GM18858 (cell line): Measurements from ENCODE around the gene CBLB.

ENCODE experiments used
- ATAC-seq: cut with Tn5 transposase; IDR thresholded peaks from one replicate; pipeline ENCODE4 v1.9.1; 2021; ENCODE audit not compliant: unreplicated experiment

The CBLB gene

DNA sequence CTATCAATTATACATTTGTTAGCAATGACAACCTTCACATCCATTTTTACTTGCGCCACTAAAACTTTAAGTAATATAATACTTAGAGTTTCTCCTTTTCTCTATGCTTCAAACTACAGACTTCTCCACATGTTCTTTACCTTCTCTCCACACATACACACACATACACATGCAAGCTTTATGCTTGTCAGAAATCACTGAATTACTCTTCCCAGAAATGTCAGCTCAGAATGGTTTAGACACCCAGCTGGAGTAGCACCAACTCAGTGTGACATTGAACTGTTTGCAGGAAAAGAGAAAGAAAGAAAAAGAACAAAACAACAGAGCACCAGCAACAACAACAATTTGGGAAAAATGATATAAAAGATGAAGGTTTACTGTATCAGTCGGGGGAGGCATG is 20.9 kb downstream of the CBLB start:
- no peak for ATAC-seq

DNA sequence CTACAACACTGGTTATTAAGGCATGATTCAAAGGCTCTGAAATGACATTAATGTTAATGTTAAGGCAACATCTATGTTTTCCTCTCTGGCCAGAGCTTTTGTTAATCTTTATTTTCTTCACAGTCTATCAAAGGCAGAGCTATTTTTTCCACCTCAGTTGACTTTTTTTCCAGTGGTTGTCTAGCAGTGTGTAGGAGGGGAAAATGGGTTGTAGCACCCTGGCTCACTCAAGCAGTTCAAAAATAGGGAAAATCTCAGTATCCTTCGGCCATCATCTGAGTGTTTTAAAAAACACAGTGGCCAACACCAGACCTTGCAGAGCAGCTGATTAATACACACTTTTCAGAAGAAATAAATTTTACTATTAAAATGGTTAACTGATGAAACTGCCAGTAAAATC is 21.4 kb downstream of the CBLB start:
- no peak for ATAC-seq

DNA sequence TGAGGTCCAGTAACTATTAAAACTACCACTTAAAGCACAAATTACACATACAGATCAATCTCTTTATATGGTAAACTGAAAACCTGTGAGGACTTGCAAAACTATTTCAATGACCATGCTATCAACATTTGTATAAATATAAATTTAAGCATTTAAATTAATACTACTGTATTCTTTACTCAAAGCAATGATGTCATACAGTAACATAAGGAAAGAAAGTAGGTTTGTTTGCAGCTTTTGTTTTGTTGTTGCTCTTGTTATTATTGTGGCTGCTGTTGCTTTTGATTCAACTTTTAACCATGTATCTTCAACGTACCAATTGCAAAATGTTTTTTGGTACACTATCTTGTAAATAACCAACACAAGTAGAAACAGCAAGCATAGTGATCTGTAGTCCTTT is 22.0 kb downstream of the CBLB start:
- no peak for ATAC-seq

DNA sequence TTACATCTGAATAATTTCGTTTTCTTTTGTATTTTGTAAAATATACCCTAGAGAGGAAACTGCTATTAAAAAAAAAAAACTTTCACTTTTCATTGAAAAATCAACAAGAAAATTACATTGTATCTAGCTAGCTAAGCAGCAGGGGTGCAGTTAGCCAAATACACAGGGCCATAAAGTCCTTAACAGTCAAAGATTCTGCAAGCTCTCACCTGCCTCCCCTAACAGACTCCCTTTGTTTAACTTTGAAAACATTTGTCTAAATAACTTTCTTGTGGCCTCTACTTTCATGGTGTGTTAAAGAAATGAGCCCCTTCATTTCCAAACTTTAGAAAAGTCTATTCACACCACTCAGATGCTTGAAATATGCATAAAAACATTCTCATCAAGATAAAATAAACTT is 23.3 kb downstream of the CBLB start:
- ATAC-seq = no peak

DNA sequence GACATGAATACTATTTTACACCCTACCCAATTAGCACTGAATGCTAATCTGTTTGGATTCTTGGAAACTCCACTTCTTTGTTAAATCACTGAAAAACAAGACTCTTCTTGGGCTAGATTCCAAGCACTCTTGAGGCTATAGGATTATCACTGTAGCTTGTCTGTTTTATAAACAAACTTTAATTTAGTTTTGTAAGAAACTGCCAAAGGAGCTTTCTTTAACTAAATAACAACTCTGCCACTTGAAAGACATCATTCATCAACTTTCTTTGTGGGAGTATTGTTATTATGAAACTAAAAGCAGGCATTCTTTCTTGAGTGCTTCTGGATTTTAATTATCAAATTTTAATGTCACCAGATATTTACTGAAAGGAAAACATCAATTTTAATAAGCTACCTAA is 24.1 kb downstream of the CBLB start:
- no peak for ATAC-seq

DNA sequence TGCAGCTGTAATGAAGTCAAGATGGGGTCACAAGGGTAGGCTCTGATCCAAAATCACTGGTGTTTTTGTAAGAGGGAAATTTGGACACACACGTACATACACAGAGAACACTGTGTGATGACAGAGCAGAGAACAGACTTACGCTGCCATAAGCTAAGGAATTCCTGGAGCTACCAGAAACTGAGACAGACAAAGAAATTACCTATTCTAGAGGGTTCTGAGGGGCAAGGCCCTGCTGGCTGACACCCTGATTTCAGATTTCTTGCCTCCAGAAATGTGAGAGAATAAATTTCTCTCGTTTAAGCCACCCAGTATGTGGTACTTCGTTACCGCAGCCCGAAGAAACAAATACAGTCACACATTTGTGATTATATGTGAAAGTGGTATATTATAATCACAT is 24.8 kb downstream of the CBLB start:
- no peak for ATAC-seq

DNA sequence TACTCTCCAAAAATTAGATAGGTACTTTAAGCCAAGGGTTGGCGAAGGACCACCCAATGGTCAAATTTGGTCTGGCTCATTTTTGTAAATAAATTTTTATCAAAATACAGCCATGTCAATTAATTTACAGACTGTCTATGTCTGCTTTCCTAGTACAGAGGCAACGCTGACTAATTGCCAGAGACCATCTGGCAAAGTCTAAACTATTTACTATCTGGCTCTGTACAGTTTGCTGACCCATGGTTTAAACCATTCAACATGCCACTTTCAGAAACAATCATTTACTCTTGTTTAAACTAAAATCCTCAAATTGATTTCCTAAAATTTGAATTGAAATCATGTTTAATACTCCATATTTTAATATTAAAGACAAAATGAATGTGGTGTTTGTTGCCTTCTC is 25.9 kb downstream of the CBLB start:
- ATAC-seq = no peak

DNA sequence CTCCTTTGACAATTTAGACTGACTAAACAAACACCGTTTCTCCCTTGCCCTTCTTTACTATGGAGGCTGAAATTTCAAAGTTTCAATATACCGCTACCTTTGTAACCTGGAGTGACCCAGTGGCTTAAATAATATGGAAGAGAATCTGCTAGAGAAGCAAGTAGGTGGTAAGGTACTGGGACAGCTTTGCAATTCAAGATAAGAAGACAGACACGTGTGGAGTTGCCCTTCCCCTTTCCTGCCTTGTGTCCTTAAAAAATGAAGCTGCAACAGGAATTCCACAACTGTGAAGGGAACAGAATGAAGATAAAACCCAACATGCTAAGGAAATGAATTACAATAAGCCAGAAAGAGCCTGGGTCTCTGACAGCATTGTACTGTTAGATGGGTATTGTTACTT is 26.4 kb downstream of the CBLB start:
- no peak for ATAC-seq

DNA sequence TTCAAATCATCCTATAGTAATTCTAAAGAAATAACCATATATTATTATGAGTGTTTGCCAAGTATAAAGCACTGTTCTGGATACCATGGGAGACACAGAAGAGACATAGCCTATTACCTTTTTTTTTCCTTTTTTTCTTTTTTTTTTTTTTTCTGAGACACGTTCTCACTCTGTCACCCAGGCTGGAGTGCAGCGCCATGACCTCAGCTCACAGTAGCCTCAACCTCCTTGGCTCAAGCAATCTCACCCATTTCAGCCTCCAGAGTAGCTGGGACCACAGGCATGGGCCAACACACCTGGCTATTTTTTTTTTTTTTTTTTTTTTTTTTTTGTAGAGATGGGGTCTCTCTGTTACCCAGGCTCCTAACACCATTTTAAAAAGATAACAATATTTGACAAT is 30.9 kb downstream of the CBLB start:
- ATAC-seq = no peak

DNA sequence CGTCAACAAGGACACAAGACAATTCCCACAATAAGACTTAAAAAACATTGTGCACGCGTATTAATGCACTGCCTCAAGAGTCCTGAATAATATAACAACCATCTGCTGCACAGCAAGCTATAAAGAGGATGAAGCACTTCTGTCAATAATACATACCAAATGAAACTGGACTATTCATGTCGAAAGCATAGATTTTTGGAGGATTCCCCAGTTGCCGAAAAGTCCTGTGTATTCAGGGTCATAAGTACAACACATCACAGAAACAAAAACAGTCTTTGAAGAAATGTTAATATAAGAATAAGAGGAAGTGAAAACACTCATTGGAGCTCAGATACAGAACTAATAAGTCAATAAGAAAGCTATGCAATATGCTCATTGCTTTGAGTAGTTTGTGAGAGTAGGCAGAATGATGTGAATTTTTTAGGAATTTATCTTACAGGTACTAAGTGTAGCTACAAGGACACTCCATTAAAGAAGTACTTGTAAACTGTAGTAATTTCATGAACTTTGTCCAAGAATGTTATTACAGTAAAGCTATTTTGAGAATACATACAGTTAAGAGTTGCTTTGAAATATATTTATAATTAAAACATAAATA is 31.6 kb downstream of the CBLB start:
- ATAC-seq = peak; percentile 97

DNA sequence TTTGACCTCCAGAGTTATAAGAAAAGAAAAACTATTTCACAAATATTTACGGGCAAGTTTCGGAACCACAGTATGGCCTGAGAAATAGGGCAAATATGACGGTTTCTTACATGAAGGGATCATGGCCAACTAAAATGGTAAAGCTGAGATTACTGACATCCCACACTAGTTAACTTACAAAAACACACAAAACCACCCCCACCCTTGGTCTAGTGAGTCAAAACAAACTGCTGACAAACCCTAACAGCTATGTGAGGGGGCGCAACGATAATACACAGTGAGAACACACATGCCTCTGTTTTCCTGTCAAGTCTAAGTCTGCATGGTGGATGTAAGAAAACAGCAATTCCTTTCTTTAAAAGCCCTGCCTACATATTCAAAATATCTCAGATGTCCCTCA is 32.3 kb downstream of the CBLB start:
- ATAC-seq = peak; percentile 27

DNA sequence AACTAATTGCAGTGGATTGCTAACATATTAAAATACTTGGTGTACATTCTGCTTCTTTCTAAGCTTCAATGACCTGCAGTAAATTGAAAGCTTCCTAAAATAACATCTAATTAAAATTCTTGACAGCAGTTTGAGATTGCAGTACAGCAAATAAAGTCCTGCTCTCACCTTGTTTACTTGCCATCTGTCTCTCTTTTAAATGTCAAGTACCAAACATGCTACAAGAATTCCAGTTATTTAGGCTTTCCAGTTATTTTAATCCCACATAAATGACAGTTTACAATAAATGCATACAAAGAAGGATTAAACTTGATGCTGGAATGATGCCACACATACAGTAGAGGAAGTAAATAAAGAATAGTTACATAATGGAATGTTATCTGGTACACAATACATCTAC is 33.2 kb downstream of the CBLB start:
- no peak for ATAC-seq

DNA sequence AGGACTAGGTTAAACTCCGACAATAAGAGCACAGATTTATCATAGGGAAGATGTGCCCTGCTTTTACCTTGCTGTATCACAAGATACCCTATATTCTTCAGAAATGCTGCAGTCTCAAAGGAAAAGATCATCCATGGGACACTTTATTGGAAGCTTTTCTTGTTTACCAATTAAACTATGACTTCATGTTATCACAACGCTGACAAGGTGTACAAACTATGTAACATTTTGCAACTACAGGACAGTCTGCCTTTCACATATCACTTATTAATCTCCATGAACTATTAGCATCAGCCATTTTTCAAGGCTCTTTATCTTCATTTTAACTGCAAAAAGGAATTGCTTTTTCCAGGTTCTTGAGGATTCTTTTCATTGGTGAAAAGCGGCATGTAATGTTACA is 34.0 kb downstream of the CBLB start:
- ATAC-seq = no peak

DNA sequence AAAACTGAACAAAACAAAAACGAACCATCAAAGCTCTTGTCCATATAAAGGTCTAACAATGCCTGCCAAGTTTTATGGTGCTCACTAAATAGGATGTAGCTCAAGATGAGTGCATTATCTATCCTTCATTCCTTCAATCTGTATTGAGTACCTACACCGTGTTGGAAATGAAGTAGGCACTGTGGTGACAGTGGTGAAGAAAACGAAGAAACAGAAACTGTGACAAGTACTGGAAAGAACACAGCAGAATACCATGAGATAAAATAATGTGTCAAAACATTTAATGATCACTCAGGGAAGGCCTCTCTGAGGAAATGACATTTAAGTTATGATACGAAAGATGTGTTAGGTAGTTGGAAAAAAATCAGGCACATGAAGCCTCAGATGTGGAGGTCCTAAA is 36.2 kb downstream of the CBLB start:
- ATAC-seq = no peak

DNA sequence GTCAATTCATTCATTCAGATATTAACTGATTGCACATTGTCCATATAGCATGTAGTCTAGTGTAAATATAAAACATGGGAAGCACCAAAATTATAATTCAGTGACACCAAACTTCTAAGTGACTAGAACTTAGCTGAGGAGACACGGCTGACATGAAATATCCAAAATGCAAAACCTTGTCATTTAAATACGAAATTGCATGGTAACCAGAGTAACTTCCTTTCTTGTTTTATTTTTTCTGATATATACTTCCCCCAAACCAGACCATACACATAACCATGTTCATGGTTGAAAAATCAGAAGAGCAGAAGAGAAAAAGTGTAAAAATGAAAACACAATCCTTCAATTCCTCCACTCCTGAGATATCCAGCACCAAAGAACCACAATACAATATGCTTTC is 38.0 kb downstream of the CBLB start:
- no peak for ATAC-seq

DNA sequence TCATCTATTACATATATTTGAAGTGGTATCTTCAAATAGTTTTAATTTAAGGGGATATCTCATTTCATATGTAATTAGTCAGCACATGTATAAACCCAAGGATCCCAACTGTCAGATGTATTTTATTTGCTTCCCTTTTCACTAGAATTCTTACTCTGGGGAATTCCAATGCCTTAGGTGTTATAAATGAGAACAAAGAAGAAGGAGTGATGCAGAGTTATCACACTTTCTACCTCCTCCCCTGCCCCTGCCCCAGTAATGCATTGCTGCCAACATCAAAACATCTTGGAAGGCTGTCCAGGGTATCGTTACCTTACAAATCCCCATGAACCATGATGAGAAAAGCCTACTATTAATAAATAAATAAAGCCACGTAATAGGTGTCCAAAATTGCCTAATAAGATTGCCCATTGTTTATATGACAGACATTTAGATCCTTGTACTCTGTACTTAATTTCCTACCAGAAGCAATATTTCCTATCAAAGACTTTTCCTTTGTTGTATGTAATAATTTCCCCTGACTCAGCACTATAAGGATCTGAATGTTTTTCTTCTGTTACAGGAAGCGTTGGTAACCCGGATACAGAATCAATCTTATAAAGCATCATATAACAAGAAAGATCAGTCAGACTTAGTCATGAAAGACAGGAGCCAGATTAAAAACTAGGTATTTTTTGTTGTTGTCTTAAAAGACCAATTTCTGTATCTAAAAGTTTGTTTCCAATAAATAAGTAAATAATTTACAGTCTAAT is 38.8 kb downstream of the CBLB start:
- no peak for ATAC-seq

DNA sequence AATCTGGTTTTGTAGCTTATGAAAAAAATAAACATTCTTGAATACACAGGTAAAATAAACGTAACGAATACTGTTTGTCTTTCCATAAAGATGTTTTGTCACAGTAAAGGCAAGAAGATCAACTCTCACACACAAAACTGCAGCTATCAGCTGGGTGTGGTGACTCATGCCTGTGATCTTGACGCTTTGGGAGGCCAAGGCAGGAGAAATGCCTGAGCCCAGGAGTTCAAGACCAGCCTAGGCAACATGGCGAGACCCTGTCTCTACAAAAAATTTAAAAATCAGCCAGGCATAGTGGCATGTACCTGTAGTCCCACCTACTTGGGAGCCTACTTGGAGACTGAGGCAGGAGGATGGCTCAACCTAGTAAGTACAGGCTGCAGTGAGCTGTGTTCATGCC is 39.6 kb downstream of the CBLB start:
- ATAC-seq = no peak

DNA sequence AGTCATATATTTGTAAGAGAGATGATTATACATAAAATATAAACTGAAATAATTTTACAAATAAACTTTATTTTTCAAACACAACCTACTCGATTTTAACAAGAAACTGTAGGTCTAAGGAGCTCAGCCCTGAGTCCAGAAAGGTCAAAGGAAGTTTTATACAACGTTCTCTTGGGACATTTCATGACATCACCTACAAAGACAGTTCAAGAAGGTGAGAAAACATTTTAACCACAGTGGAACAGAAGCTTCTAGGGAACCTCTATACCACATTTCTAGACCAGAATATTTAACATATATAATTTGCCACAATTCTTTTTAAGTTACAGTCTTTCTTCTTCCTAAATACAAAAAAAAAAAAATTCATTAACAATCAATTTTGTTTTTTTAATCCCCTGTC is 40.1 kb downstream of the CBLB start:
- ATAC-seq = peak; percentile 29

DNA sequence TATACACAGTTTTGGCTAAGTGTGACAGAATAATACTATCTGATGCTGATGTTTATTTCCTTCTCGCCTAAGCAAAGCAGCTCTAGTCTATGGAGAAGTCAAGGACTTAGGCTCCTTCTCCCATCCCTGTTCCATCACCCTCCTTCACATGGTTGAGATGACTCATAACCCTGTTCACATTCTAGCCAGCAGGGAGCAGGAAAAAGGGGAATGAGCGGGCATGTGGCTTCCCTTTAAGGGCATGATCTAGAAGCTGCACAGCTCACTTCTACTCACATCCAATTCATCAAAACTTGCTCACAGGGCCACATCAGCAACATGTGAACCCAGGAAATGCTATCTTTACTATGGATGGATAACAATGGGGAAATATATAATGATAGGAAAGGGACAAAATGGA is 40.9 kb downstream of the CBLB start:
- no peak for ATAC-seq

DNA sequence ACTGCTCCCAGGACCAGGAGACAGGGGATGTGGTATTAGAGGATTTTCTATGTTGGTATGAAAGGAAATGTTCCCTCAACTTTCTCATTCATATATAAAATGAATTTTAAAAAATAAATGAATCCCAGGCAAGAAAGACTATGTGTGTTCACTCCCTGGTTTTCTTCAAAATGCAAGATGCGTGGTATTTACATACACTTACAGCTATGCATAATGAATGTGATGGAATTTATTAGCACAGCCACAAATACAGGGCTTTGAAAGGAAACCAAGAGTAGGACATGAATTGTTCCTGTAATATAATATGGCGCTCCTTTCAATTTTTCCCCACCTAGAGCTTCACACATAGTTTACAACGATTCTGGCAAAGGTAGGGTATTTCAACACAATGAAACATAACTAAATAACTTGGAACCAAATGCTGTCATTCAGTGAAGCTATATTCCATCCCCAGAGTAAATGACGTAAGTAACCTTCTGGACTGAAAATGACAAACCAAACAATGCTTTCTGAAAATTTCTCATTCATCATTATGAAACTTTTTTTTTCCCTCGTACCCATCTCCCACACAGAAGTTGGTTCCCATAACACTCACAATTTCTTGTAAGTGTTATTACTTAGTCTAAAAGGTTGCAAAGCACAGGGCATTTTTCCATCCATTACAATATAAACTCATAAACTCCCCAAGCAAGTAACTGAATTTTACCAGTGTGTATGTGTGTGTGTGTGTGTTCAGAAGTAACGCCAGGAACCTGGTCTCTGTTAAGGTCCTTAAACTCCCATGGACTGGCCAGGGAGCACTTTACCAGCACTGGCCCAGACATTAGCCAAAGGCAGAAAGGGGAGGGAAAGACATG is 41.8 kb downstream of the CBLB start:
- ATAC-seq = peak; percentile 46

DNA sequence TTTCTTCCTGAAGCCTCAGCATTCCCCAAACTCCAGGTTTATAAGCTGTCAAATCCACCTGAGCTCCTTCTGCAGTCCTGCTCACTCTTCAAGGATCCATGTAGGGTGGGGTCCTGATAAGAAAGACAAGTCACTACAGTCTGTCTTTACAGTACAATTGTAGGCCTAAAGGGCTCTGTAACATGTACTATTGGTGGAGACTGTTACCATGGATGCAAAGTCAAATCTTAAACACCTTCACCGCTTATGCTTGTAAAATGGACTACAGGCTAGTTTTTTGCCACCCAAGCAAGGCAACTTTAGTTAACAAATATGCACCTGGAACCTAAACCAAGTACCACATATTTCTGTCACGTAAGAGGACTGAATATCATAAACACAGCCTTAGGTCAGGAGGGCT is 44.7 kb downstream of the CBLB start:
- ATAC-seq = no peak
